Measurements from ENCODE around the gene TLE7.

- TF ChIP-seq CTCF (conservative IDR thresholded peaks at IDR 0.05; ENCODE audit: low read depth in 2 of 2), result no peak
- TF ChIP-seq POLR2AphosphoS5 (IDR thresholded peaks at IDR 0.05; ENCODE audit: low read depth), result no peak
- no peak for TF ChIP-seq NANOG (IDR thresholded peaks at IDR 0.05; ENCODE audit: borderline replicate concordance)
- TF ChIP-seq REST (IDR thresholded peaks at IDR 0.05; ENCODE audit: unreplicated experiment), result no peak
- no peak for TF ChIP-seq ETS1 (IDR thresholded peaks at IDR 0.05)
- no peak for TF ChIP-seq EZH2 (IDR thresholded peaks at IDR 0.05; ENCODE audit: low read depth, unreplicated experiment)
- TF ChIP-seq JUNB (IDR thresholded peaks at IDR 0.05; ENCODE audit: unreplicated experiment), result no peak
- TF ChIP-seq ZNF114 (CRISPR knock-in tag; IDR thresholded peaks at IDR 0.05), result no peak
- no peak for TF ChIP-seq CREB1 (CRISPR knock-in tag; IDR thresholded peaks at IDR 0.05; ENCODE audit: low read depth)
- TF ChIP-seq EZH2phosphoT487 (IDR thresholded peaks at IDR 0.05; ENCODE audit: unreplicated experiment), result no peak
Measured at GRCh38 chr16:71436473-71436872, 5.4 kb downstream of the TLE7 start.

All from GM23338 (cell line).